G401.6 (cell line): ENCODE measurements around the gene ZNF280D.
"Not testable (repeated sequence)": the region's sequence is repeated elsewhere in the genome, so short reads cannot be mapped to it uniquely, and the experiment has no call there.

Experiments
- FAIRE-seq: peaks from 2 replicates; lab custom pipeline; 2012; peaks lifted over from hg19 to GRCh38; lab: Jason Lieb, UNC

Gene ZNF280D

DNA sequence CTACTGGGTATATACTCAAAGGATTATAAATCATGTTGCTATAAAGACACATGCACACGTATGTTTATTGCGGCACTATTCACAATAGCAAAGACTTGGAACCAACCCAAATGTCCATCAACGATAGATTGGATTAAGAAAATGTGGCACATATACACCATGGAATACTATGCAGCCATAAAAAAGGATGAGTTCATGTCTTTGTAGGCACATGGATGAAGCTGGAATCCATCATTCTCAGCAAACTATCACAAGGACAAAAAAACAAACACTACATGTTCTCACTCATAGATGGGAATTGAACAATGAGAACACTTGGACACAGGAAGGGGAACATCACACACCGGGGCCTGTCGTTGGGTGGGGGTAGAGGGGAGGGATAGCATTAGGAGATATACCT, 23.8 kb downstream of the ZNF280D start:
- FAIRE-seq, result not testable (repeated sequence)

DNA sequence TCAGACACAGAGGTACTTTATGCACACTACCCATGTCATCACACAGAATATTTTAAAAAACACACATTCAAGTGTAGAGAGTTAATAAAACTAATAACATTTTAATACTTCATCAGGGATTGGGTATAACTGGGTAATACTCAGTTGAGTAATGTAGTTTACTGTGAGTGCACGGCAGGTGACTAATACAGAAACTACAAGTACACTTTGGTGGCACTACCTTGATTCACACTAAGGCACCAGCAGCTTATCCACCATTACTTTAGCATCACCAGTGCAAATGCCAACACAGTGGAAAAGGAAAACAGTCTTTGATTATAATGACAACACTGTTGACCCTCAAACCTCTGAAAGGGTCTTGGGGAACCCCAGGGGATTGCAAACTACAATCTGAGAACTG, 33.6 kb downstream of the ZNF280D start:
- FAIRE-seq, result no peak

DNA sequence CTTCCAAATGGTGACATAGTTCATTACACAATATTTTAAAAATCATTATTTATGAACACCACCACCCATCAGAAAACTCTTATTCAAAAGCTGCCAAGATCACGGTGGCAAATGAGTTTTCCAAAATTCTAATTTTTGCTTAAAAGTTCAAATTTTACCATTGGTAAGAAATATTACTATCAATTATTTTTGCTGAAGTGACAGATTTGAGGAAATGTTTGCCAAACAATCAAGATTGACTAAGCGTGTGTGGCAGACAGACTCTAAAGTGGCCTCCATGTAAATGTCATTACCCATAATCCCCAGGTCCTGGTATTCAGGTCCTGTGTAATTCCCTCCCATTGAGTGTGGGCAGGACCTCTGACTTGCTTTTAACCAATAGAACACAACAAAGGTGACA, 35.0 kb downstream of the ZNF280D start:
- no peak for FAIRE-seq

DNA sequence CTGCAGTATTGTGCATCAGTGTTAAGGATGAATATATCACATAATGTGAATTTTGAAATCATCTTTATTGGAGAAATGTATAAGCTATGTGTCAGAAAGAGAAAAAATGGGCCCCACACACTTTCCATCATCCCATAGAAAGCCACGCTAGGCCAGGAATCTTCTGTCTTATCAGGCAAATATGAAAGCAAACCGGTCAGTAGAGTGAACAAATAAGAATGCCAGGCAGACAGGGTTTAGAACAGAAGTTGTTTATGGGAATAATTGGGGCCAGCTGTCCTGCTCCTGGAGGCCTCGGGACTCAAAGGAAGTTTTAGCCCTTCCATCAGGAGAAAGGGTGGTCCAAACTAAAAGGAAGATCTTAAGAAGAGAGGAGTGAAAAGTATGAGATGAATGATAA, 39.5 kb downstream of the ZNF280D start:
- no peak for FAIRE-seq

DNA sequence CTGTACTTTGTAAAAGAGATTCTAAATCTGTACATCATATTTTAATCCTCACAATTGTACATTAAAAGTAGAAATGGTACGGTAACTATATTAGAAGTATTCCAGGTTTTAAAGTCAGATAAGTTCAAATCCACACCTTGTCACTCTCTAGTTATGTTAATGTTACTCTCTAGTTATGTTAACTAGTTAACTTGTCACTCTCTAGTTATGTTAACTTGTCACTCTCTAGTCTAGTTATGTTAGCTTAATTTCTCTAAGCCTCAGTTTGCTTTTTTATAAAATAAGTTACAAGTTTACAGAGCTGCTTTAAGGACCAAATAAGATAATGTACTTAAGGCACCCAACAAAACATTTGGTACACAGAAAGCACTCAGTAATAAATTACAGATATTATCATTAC, 42.6 kb downstream of the ZNF280D start:
- FAIRE-seq, result no peak

DNA sequence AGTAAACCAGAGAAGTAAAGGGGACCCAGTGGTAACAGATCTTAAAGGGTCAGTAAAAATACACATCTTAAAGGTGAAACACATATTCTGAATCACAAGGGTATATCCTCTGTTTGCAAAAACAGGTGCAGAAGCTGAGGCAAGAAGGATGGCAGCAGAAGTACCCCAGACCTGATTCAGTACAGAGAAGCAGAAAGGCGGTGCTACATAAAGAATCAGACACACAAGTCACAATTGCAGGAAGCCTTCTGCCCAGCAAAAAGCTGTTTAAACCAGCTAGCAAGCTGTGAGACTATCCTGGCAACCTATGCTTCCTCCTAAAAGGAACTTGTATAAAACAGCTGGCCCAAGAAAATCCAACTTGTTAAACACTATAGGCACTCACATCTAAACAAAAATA, 49.4 kb downstream of the ZNF280D start:
- FAIRE-seq, result no peak

DNA sequence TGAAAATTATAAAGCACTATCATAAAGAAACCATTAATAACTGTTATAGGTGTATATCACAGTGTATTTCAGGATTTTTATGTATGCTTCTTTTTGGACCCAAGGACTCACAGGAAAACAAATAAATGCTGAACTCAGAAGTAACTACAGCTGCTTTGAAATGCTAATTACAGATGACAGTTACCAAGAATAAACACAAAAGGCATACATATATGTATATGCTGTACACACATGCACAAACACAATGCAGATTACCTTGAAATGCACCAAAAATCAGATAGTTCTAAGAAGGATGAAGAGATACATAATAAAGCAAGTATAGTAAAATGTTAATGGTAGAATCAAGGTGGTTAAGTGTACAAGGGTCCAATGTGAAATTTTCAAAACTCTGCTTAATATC, 52.2 kb downstream of the ZNF280D start:
- no peak for FAIRE-seq

DNA sequence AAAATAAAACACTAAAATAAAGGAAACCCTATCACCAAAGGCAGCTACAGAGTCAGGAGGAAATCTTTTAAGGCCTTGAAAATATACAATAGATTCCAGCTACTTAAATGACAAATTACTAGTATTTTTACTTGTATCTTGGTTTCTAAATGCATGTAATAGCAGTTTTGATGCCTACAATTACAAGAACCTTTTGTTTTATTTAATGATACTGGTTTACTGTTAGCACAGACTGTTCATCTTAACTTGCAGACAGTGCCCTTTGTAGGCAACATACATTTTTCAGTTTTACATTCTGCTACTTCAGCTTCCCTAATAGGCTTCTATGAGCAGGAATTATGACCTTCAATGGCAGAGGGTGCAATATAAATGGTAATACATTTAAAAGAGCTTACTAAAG, 54.1 kb downstream of the ZNF280D start:
- FAIRE-seq, result no peak

DNA sequence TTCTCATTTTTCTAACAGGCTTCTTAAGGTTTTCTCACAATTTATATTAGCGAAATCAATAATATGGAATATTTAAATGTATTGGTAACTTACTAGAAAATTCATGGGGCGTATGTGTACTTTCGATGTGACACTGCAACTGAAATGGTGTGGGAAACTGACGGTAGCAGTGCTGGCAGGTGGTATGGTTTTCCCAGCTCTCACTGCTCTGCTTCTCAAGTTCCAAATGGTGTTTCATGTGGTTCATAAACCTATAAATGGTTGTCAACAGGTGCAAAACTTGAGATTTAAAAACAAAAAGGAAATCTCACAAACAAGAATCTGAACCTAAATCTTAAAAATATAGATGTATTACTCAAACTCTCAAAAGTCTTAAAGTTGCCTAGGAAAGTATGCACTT, 54.7 kb downstream of the ZNF280D start:
- FAIRE-seq, result no peak

DNA sequence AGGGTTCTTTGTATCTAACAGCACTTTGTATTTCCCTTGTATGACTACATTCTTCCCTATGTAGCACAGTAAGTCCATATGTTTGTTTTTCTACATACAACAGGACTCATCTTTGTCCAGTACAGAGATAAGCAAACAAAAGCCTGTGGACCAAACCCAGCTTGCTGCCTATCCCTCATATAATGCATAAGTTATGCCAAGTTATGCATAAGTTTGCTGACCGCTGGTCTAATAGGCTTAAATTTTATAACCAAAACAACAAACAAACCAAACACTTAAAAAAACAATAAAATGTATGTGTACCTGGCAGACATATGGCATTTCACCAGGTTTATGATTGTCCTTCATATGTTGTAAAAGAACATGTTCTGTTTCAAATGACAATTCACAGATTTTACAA, 56.0 kb downstream of the ZNF280D start:
- no peak for FAIRE-seq

DNA sequence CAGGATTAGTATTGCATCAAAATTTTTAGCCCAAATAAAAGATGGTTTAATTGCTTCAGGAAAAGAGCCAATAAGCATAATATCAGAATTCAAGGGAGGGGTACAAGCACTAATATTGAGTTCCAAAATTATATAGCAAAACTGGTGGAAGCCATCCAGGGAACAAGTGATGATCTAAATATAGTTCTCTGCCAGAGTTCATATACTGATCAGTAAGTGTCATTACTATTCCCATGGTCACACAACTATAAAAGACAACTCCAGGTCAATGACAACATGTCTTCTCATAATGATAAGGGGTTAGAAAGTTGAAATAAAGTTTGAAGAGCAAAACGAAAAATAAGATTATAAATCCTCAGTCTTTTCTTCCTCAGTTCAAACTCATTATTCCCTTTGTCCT, 57.4 kb downstream of the ZNF280D start:
- no peak for FAIRE-seq

DNA sequence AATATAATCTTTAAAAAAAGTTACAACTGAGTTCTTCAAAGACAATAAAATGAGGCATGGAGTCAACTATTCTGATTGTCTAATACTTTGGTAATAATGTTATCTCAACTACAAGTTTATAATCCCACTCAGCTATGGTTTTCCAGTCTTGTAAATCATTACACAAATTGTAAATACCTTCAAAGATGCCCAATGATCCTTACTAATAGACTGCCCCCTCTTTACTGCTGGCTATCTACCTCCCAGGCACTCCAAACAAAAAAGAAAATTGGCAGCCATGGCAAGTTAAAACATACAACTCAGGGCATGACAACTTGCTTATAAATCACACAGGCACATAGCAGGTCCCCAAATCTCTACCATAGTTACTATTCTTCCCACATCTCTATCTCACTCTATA, 58.5 kb downstream of the ZNF280D start:
- FAIRE-seq, result peak; percentile 57

DNA sequence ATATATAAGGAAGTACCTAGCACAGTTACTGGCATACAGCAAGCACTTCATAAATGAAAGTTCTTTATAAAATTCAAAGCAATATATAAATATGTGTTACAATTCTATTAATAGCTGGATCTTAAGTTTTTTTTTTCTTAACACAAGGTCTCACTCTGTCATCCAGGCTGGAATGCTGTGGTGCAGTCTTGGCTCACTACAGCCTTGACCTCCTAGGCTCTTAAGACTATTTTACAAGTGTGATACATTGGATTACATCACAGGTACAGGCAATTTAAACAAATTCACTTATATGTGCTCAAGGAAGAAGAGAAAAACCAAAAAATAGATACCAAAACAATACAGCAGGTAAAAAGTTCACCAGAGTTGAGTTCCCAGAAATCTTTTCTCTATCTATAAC, 60.6 kb downstream of the ZNF280D start:
- FAIRE-seq, result no peak

DNA sequence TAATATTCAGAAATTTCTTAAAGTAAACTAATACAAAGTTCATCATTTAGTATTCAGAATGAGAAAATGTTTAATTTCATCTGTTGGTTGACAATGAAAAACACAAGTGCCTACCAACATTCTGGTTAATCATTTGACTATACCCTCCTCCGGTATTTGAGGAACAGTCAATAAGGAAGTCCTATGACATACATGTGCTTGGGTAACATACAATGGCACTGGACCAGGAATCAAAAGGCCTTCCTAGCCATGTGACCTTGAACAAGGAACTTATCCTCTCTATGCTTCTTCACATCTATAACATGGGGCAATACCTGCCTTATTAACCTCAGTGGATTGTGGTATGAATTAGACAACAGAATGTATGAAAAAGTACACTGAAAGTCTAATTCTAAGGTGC, 65.8 kb downstream of the ZNF280D start:
- FAIRE-seq, result no peak

DNA sequence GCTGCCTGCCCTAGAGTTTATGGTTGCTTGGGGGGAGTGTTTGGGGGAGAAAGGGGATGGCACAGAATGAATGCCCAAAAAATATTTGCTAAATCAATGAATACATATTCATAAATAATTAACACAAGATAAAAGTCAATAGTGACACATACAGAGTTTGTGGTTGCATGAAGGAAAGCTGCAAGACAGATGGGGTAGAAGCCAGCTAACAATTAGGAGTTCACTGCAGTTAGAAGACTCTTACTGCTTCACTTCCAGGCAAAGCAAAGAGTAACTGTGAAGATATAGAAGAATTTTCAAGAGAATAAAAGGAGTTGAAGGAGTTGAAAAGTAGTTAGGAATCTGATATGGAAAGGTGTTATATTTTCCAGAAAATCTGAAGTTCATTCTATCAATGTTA, 72.4 kb downstream of the ZNF280D start:
- no peak for FAIRE-seq

DNA sequence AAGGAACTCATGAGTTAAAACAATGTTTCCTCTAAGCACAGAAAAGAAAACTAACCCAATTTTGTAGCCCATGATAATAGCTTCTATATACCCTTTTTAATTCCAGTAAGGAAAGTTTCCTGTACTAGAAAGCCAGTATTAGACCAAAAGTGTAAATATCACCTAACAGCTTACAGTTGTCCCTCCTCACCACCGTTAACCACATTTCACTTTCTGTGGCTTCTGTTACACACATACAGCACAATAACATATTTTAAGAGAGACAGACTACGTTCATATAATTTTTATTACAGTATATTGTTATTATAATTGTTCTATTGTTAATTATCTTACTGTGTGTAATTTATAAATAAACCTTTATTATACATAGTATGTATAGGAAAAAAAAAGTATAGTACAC, 74.1 kb downstream of the ZNF280D start:
- no peak for FAIRE-seq

DNA sequence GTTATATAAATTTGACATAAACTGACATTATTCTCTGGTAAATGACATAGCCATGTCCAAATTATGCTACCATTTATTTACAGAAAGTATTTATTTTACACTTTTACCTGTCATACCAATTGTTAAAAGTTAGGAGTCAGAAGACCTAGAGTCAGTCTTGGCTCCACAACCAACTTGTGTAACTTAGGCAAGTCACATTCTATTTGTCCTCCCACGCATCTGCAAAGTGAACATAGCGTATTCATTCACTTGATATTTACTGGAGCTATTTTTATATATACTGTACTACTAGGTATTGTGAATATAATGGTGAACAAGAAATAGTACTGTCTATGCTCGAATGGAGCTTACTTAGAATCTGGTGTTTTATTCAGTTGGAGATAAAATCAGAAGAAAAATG, 78.7 kb downstream of the ZNF280D start:
- no peak for FAIRE-seq

DNA sequence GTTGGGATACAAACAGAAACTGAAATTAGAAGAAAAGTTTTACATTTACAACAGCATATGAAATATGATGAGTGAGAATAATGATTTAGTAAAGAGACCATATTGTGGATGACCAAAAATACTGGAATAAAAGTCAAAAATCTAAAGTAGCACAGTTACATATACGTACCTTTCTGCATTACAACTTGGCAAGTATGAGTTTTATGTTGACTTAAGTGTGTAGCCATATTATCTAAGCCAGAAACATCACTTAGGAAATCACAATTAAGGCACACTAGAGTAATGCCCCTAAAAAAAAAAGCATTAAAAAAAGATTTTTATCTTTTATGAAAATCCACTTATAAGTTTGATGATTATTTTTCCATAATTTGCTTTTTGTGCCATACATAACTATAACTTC, 79.1 kb downstream of the ZNF280D start:
- no peak for FAIRE-seq

DNA sequence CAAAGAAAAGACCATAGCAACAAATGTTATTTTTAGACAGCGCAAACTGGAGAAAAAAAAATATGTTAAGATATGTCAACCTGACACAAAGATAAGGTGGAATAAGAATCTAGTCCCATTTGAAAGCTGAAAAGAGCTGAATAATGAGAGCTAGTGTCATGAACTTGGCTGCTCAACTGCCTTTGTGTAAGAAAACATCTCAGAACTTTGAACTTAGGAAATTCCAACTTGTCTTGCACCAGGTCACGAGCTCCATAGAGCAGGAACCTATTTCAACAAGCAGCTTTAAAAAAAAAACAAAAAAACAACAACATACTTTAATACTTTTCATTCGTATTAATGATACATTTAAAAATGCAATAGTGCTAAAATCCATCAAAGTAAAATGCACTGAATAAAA, 79.5 kb downstream of the ZNF280D start:
- FAIRE-seq, result peak; percentile 17

DNA sequence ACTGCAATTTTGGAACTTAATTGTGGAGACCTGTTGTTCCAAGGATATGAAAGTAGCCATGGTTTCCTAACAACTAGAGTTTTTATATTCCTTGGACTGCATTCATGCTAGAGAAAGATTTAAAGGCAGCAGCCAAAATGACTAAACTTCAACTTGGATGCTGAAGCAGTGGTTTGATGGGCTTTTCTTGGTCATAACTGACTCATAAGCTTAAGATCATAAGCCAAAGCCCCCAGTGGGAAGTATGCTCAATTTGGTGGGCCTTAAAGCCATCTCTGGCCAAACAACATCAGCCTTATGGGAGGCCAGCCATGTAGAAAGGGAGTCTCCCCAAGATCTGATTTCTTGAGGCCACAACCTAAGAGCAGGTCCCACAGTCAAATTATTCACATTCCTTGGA, 80.2 kb downstream of the ZNF280D start:
- FAIRE-seq, result no peak

DNA sequence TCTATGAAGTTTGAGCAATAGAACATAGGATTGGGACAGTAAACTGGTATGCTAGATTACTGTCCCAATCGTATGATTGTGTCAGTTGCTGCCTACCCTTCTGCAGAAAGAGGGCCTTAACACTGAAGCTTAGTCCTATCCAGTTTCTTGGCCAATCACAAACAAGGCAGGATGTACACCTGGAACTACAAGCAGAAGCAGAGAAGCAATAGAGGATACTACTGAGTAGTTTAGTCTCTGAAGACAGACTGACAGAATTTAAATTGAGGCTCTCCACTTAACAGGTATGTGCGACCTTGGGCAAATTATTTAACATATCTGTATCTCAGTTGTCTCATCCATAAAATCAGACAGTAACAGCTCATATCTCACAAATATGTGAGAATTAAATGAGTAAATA, 85.0 kb downstream of the ZNF280D start:
- FAIRE-seq, result no peak

DNA sequence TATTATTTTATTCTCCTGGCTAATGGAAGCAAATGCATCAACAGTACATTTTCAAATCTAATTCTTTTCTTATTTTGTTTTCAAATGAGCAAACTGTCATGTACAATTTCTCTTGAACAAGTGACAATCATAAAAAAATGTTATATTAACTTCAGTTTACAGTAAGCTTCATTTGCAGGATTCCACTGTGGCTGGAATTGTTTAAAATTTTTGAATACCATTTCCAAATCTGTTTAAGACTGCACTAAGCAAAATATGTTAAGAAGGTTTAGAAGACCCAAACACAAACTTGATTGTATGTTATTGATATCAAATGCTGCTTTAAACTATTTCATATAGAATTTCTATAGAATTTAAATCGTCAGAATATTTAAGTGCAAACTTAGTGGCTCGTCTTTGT, 92.8 kb downstream of the ZNF280D start:
- FAIRE-seq, result no peak

DNA sequence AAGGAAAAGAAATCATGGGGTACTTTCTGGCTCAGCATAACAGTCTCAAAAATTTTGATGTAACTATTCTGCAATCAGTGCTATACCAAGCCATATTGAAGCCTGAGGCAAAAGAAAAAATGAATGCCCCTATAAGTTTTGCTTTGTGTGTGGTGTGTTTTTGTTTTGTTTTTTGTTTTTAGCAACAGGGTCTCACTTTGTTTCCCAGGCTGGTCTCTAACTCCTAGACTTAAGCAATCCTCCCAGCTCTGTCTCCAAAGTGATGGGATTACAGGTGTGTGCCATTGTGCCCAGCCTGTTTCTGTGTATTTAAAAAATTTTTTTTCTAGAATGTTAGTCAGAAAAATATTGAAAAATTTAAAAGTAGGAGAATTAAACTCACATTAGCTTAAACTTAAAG, 93.2 kb downstream of the ZNF280D start:
- FAIRE-seq, result no peak

DNA sequence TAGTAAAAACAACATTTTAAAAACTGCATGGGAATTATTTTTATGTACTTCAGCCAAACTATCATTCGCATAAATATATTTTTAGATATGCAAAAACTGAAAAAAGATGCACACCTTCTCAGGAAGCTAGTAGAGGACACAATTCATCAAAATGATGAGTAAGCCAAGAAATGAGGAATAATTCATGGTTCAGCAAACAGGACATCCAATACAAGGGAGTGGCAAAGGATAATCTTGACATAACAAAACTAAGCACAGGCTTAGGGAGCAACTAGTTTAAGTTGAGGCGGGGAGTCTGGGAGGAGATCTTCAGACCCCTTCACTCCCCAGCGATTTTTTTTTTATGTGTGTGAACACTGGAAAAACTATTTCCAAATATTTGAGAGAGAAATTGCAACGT, 93.7 kb downstream of the ZNF280D start:
- FAIRE-seq, result peak; percentile 45

DNA sequence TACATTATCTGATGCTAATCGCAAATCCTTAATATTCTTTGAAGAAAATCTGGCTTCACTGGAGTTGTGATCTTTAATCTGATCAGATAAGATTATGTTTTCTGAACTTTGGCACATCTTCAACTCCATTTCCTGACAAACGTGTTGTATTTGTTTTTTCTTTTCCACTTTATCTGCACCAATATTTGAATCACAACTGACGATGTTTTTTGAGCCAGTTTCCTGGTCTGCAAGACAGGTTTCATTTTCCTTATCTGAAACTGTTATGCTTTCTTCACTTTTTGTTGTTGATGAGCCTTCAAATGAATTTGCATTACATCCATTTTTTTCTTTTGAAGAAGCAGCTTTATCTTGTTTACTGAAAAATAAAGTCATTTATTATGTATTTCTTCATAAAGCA, 101.5 kb downstream of the ZNF280D start:
- FAIRE-seq, result no peak
